Endothelial cell of umbilical vein (primary cell): ENCODE data around the gene SAV1. TPM values are rescaled to one million over a fixed set of nuclear protein-coding genes. Genes with fewer than 3 reads are reported as not detected.
"Not testable (repeated sequence)": the region's sequence is repeated elsewhere in the genome, so short reads cannot be mapped to it uniquely, and the experiment has no call there.

ENCODE experiments used
- BruUV-seq: library from RNA; stranded (reverse); fragments of 400-500 nt; replicated peaks from 2 replicates; lab custom pipeline; 2021; lab: Mats Ljungman, UMichigan
- CTCF ChIA-PET: fragments of 300-600, 350-600 bp; sonication (Branson Sonifier 250); formaldehyde crosslinking; loops from one replicate; lab custom pipeline; 2021; ENCODE audit warnings: antibody characterized with exemption, inconsistent platforms; lab: Charles Lee
- POLR2A ChIA-PET: fragments of 300-600, 350-600 bp; sonication (Branson Sonifier 250); formaldehyde crosslinking; loops from one replicate; lab custom pipeline; 2021; ENCODE audit warnings: antibody characterized with exemption, inconsistent platforms; lab: Charles Lee
- DNase-seq: peaks from one replicate; pipeline ENCODE4 v3.0.0-alpha.2; 2011; ENCODE audit warnings: low read depth, low spot score
- FAIRE-seq: peaks from 2 replicates; lab custom pipeline; 2011; peaks lifted over from hg19 to GRCh38; lab: Jason Lieb, UNC
- H2AFZ ChIP-seq: 2 replicates; pipeline ENCODE4 v1.6.0; 2012; ENCODE audit warnings: low read depth, low read length, control low read depth, inconsistent platforms
- H3K27ac ChIP-seq: 2 replicates; pipeline ENCODE4 v1.5.1; 2011; ENCODE audit warnings: low read depth, mild to moderate bottlenecking, control low read depth, low read length, moderate library complexity; ENCODE audit not compliant: insufficient read depth
- H3K27me3 ChIP-seq, 2 experiments: 2 replicates each; pipeline versions ENCODE4 v1.6.0 to v1.6.1; 2011; ENCODE audit warnings: low read length in 2 of 2, mixed read lengths in 1 of 2; ENCODE audit not compliant: control insufficient read depth in 2 of 2, insufficient read depth in 2 of 2
- H3K36me3 ChIP-seq, 2 experiments: 2 replicates in 1 of 2; 3 replicates in 1 of 2; pipeline ENCODE4 v1.5.1; 2011; ENCODE audit warnings: low read length in 2 of 2, mild to moderate bottlenecking in 1 of 2, moderate library complexity in 1 of 2; ENCODE audit not compliant: control insufficient read depth in 2 of 2, insufficient read depth in 2 of 2; ENCODE audit errors: extremely low read depth in 1 of 2
- H3K4me1 ChIP-seq: 3 replicates; pipeline ENCODE4 v1.5.1; 2011; ENCODE audit warnings: mild to moderate bottlenecking, low read length; ENCODE audit not compliant: control insufficient read depth, insufficient read depth; ENCODE audit errors: extremely low read depth
- H3K4me2 ChIP-seq: 2 replicates; pipeline ENCODE4 v1.6.1; 2011; ENCODE audit warnings: low read length, control low read depth, mixed read lengths; ENCODE audit not compliant: insufficient read depth
- H3K4me3 ChIP-seq, 3 experiments: fragments of 200-600 bp in 1 of 3; sonication (generic), shearing (Covaris generic) in 1 of 3; replicated peaks in 1 of 3; 2 replicates each; pipeline ENCODE4 v1.5.1; 2011 to 2016; ENCODE audit warnings: control low read depth in 3 of 3, low read length in 3 of 3, mild to moderate bottlenecking in 2 of 3, inconsistent platforms in 1 of 3, low read depth in 1 of 3, moderate library complexity in 1 of 3; ENCODE audit not compliant: insufficient read depth in 1 of 3
- H3K79me2 ChIP-seq: 2 replicates; pipeline ENCODE4 v1.6.0; 2012; ENCODE audit warnings: low read length, inconsistent platforms; ENCODE audit not compliant: control insufficient read depth, insufficient read depth
- H3K9ac ChIP-seq: replicated peaks from 2 replicates; pipeline ENCODE3; 2011; ENCODE audit warnings: low read length, control low read depth; ENCODE audit not compliant: insufficient read depth; ENCODE audit errors: extremely low read depth
- H3K9me1 ChIP-seq: replicated peaks from 3 replicates; pipeline ENCODE4 v1.6.0; 2011; ENCODE audit warnings: mild to moderate bottlenecking, low read length; ENCODE audit not compliant: control insufficient read depth, insufficient read depth; ENCODE audit errors: extremely low read depth
- H3K9me3 ChIP-seq: replicated peaks from 2 replicates; pipeline ENCODE4 v1.5.1; 2012; ENCODE audit warnings: low read length, inconsistent platforms; ENCODE audit not compliant: control insufficient read depth, insufficient read depth
- H4K20me1 ChIP-seq: replicated peaks from 2 replicates; pipeline ENCODE3; 2011; ENCODE audit warnings: mild to moderate bottlenecking, low read length; ENCODE audit not compliant: control insufficient read depth, insufficient read depth; ENCODE audit errors: extremely low read depth
- CTCF ChIP-seq, 2 donors: IDR thresholded peaks; 1 replicate in 1 of 2; 2 replicates in 1 of 2; pipeline ENCODE4 v1.5.1; 2011; ENCODE audit warnings: low read length in 2 of 2, mild to moderate bottlenecking in 2 of 2, moderate library complexity in 2 of 2, control low read depth in 1 of 2, inconsistent platforms in 1 of 2, low read depth in 1 of 2; ENCODE audit not compliant: insufficient read depth in 1 of 2; ENCODE audit errors: extremely low read depth in 1 of 2
- EZH2 ChIP-seq: IDR thresholded peaks from 2 replicates; pipeline ENCODE4 v1.6.1; 2012; ENCODE audit warnings: borderline replicate concordance, low read depth, mild to moderate bottlenecking, moderate library complexity, low read length, inconsistent platforms; ENCODE audit not compliant: severe bottlenecking
- FOS ChIP-seq: IDR thresholded peaks from 2 replicates; pipeline ENCODE4 v1.6.1; 2011; ENCODE audit warnings: mild to moderate bottlenecking, low read length, moderate library complexity, borderline replicate concordance; ENCODE audit not compliant: insufficient read depth
- GATA2 ChIP-seq: IDR thresholded peaks from 2 replicates; pipeline ENCODE4 v1.7.0; 2011; ENCODE audit warnings: low read depth, mild to moderate bottlenecking, moderate library complexity, mixed read lengths, low read length; ENCODE audit not compliant: insufficient read length, insufficient read depth
- JUN ChIP-seq: IDR thresholded peaks from 2 replicates; pipeline ENCODE4 v1.6.1; 2011; ENCODE audit warnings: borderline replicate concordance, low read depth; ENCODE audit not compliant: insufficient read length, insufficient read depth
- MYC ChIP-seq: IDR thresholded peaks from one replicate; pipeline ENCODE4 v1.6.1; 2011; ENCODE audit warnings: mild to moderate bottlenecking, low read depth, low read length
- POLR2A ChIP-seq: IDR thresholded peaks from 2 replicates; pipeline ENCODE4 v1.6.1; 2012; ENCODE audit warnings: low read depth, mild to moderate bottlenecking, control low read depth, low read length
- POLR2AphosphoS5 ChIP-seq: IDR thresholded peaks from 2 replicates; pipeline ENCODE4 v1.6.1; 2012; ENCODE audit warnings: low read depth, mild to moderate bottlenecking, control low read depth, low read length, moderate library complexity; ENCODE audit not compliant: insufficient read depth
- dilution Hi-C: fragments of 300-500 bp; cut with MboI; formaldehyde crosslinking; loops from one replicate; pipeline ENCODE4 v1.15.0; 2019; ENCODE audit warnings: low sequenced_read_pairs; ENCODE audit not compliant: extremely low pct_ligation_motif_present
- intact Hi-C: fragments of 100-400 bp; cut with micrococcal nuclease; formaldehyde crosslinking; loops from one replicate; pipeline ENCODE4 v1.10.0; 2022
- polyA plus RNA-seq, 4 experiments: library from polyadenylated mRNA; depleted of rRNA in 3 of 4; stranded (reverse) in 3 of 4; unstranded in 1 of 4; fragments of >200 nt; gene quantifications; 2 replicates each; pipeline versions ENCODE4 v1.2.1 to v1.2.3, GENCODE V29; 2011 to 2012; ENCODE audit warnings: missing spikeins in 1 of 4
- total RNA-seq: library from RNA; stranded (reverse); gene quantifications from 2 replicates; pipeline ENCODE4 v1.2.3, GENCODE V29; 2021
- TF ChIP-seq, protein P1 (sequence below): IDR thresholded peaks from 2 replicates; pipeline ENCODE4 v1.6.1; 2011; ENCODE audit not compliant: insufficient read depth, insufficient read length

SAV1 gene
- total and polyA plus RNA-seq, 2 donors (not counting 3 experiments of a cell fraction or from before 2014, with no cell fraction given): 7.1 to 31.0 TPM

- H4K20me1 ChIP-seq: no peaks in the 10 kb centered on the region
- H3K4me3 ChIP-seq: no peak overlapping the region
- H3K4me1 ChIP-seq: no peaks in the 10 kb centered on the region
- no peaks in the 10 kb centered on the region for H3K9me3 ChIP-seq
- H3K9ac ChIP-seq: no peak overlapping the region
- intact Hi-C loops (no loop called here), dilution Hi-C loops (no loop called here)
- no peak overlapping the region for H3K4me2 ChIP-seq
- TF ChIP-seq FOS (no peak), MYC (no peak), JUN (no peak), GATA2 (no peak), POLR2AphosphoS5 (no peak), CTCF (IDR thresholded peaks at IDR 0.05; ENCODE audit: extremely low read depth in 1 of 2, insufficient read depth in 1 of 2, low read depth in 1 of 2, low read length in 2 of 2) (no peak), EZH2 (no peak), POLR2A (no peak)
- TF ChIP-seq, protein P1, sequence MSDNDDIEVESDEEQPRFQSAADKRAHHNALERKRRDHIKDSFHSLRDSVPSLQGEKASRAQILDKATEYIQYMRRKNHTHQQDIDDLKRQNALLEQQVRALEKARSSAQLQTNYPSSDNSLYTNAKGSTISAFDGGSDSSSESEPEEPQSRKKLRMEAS: no peak
- H3K36me3 ChIP-seq: no peaks in the 10 kb centered on the region
- DNase-seq (no peak), FAIRE-seq (no peak)
- no peak overlapping the region for H2AFZ ChIP-seq
- peaks cover 2% of the 10 kb centered on the region in 2 experiments for H3K27me3 ChIP-seq
- ChIA-PET POLR2A (no interaction called here), CTCF (interaction anchor here (0.7 to 1.3 kb wide), 2 partner anchors 22 to 79 kb away, joined by 3 read pairs; no protein-coding TSS in a partner anchor)
- no TSS peak for BruUV-seq
- no peaks in the 10 kb centered on the region for H3K79me2 ChIP-seq
- H3K27ac ChIP-seq: no peak overlapping the region
- H3K9me1 ChIP-seq: no peaks in the 10 kb centered on the region
Observed at GRCh38 chr14:50697659-50698290, 29.7 kb upstream of the SAV1 start.

GRCh38 chr14:50694260-50694659 lies 26.2 kb upstream of the SAV1 start:
- CTCF ChIA-PET: interaction anchor here (2.8 kb wide), 1 partner anchor 20 kb away, joined by 13 read pairs; no protein-coding TSS in a partner anchor
- POLR2A ChIA-PET, H3K4me1 ChIP-seq, FAIRE-seq, intact Hi-C loops, H2AFZ ChIP-seq, H3K36me3 ChIP-seq, H3K79me2 ChIP-seq, H3K27me3 ChIP-seq, BruUV-seq, H3K9me3 ChIP-seq, H3K9me1 ChIP-seq, dilution Hi-C loops, H4K20me1 ChIP-seq, H3K4me2 ChIP-seq, DNase-seq, H3K27ac ChIP-seq, H3K9ac ChIP-seq, H3K4me3 ChIP-seq: not testable (repeated sequence)
